CD8-positive, alpha-beta memory T cell (primary cell): ENCODE measurements around the gene ATRNL1. TPM values are rescaled to one million over a fixed set of nuclear protein-coding genes. Genes with fewer than 3 reads are reported as not detected.
"Not testable (repeated sequence)": the region's sequence is repeated elsewhere in the genome, so short reads cannot be mapped to it uniquely, and the experiment has no call there.

Source experiments
- CTCF ChIA-PET: fragments of 350-600 bp; sonication (Branson Sonifier 250); formaldehyde crosslinking; loops from one replicate; lab custom pipeline; 2021; ENCODE audit warnings: antibody characterized with exemption; lab: Charles Lee
- POLR2A ChIA-PET: fragments of 350-600 bp; sonication (Branson Sonifier 250); formaldehyde crosslinking; loops from one replicate; lab custom pipeline; 2021; ENCODE audit warnings: antibody characterized with exemption; lab: Charles Lee
- DNase-seq, 5 donors: peaks; one replicate each; pipeline versions ENCODE4 v3.0.0 to v3.0.0-alpha.2; 2020 to 2022; ENCODE audit warnings: mixed read lengths in 1 of 5
- H3K27ac ChIP-seq: one replicate; pipeline ENCODE4 v1.7.0; 2013; ENCODE audit warnings: low read depth, mild to moderate bottlenecking, low read length, moderate library complexity
- H3K27me3 ChIP-seq: 2 replicates; pipeline ENCODE4 v1.7.0; 2013; ENCODE audit warnings: low read length, mild to moderate bottlenecking; ENCODE audit not compliant: insufficient read depth, poor library complexity, severe bottlenecking
- H3K36me3 ChIP-seq: 2 replicates; pipeline ENCODE4 v1.7.0; 2013; ENCODE audit warnings: mild to moderate bottlenecking, low read length, moderate library complexity; ENCODE audit not compliant: insufficient read depth
- H3K4me1 ChIP-seq: 2 replicates; pipeline ENCODE4 v1.7.0; 2013; ENCODE audit warnings: mild to moderate bottlenecking, low read length, moderate library complexity; ENCODE audit not compliant: insufficient read depth
- H3K4me3 ChIP-seq: 2 replicates; pipeline ENCODE4 v1.7.0; 2013; ENCODE audit warnings: mild to moderate bottlenecking, low read length
- H3K9me3 ChIP-seq: 2 replicates; pipeline ENCODE4 v1.7.0; 2013; ENCODE audit warnings: mild to moderate bottlenecking, low read length
- H3K27ac Mint-ChIP-seq, 8 donors: one replicate each; pipeline ENCODE4 v1.8.0; 2020 to 2021; ENCODE audit warnings: mixed read lengths in 8 of 8, mild to moderate bottlenecking in 6 of 8, inconsistent platforms in 3 of 8, moderate library complexity in 3 of 8
- H3K27me3 Mint-ChIP-seq, 2 donors: one replicate each; pipeline ENCODE4 v1.8.0; 2020 to 2021; ENCODE audit warnings: mixed read lengths in 2 of 2, mild to moderate bottlenecking in 1 of 2, moderate library complexity in 1 of 2
- H3K36me3 Mint-ChIP-seq, 3 donors: one replicate each; pipeline ENCODE4 v1.8.0; 2020 to 2021; ENCODE audit warnings: mixed read lengths in 3 of 3, inconsistent platforms in 1 of 3, mild to moderate bottlenecking in 1 of 3
- H3K4me1 Mint-ChIP-seq, 3 donors: one replicate each; pipeline ENCODE4 v1.8.0; 2020 to 2021; ENCODE audit warnings: mixed read lengths in 3 of 3, inconsistent platforms in 1 of 3, mild to moderate bottlenecking in 1 of 3
- H3K4me3 Mint-ChIP-seq, 7 donors: one replicate each; pipeline ENCODE4 v1.8.0; 2020 to 2021; ENCODE audit warnings: mixed read lengths in 7 of 7, mild to moderate bottlenecking in 6 of 7, moderate library complexity in 4 of 7, inconsistent platforms in 2 of 7
- H3K9me3 Mint-ChIP-seq, 5 donors: one replicate each; pipeline ENCODE4 v1.8.0; 2020 to 2022; ENCODE audit warnings: mixed read lengths in 5 of 5, mild to moderate bottlenecking in 3 of 5, moderate library complexity in 2 of 5, inconsistent platforms in 1 of 5
- polyA plus RNA-seq: library from polyadenylated mRNA; unstranded; fragments of 300-500 nt; fragmentation: Illumina TruSeq; gene quantifications from one replicate; pipeline ENCODE4 v1.2.3, GENCODE V29; 2021
- total RNA-seq, 2 experiments: library from RNA; stranded (reverse); gene quantifications; one replicate each; pipeline ENCODE4 v1.2.3, GENCODE V29; 2021

ATRNL1 gene
- total and polyA plus RNA-seq, 3 experiments from 2014 or later, result not detected

GRCh38 chr10:115253765-115254164 is 160.6 kb downstream of the ATRNL1 start:
- H3K27me3 Mint-ChIP-seq, CTCF ChIA-PET: not testable (repeated sequence)

GRCh38 chr10:115272482-115272881 is 179.3 kb downstream of the ATRNL1 start:
- H3K27ac ChIP-seq, result no peak overlapping the region
- no peak overlapping the region for H3K4me3 Mint-ChIP-seq
- CTCF ChIA-PET, result no interaction called here
- no peaks in the 10 kb centered on the region for H3K27me3 Mint-ChIP-seq
- no peak overlapping the region for H3K27ac Mint-ChIP-seq
- no peaks in the 10 kb centered on the region for H3K9me3 ChIP-seq
- no peaks in the 10 kb centered on the region for H3K4me1 Mint-ChIP-seq
- no peak overlapping the region for H3K4me3 ChIP-seq
- H3K36me3 ChIP-seq, result no peaks in the 10 kb centered on the region
- H3K4me1 ChIP-seq, result no peaks in the 10 kb centered on the region
- no peak for DNase-seq
- H3K9me3 Mint-ChIP-seq, result peaks cover 0 to 5% (median 0%) of the 10 kb centered on the region in 5 donors
- no peaks in the 10 kb centered on the region for H3K27me3 ChIP-seq
- POLR2A ChIA-PET, result no interaction called here
- H3K36me3 Mint-ChIP-seq, result no peaks in the 10 kb centered on the region

More at GRCh38 chr10:115253765-115254164, 160.6 kb downstream of the ATRNL1 start:
- H3K4me1 ChIP-seq, H3K27ac ChIP-seq, H3K27me3 ChIP-seq, POLR2A ChIA-PET, H3K36me3 ChIP-seq, H3K4me3 Mint-ChIP-seq, H3K4me3 ChIP-seq, DNase-seq, H3K27ac Mint-ChIP-seq, H3K36me3 Mint-ChIP-seq, H3K9me3 ChIP-seq, H3K4me1 Mint-ChIP-seq: not testable (repeated sequence)
- peaks cover 1 to 17% (median 9%) of the 10 kb centered on the region in 5 donors for H3K9me3 Mint-ChIP-seq

- ChIA-PET POLR2A (no interaction called here), CTCF (no interaction called here)
- H3K27ac ChIP-seq, result no peak overlapping the region
- H3K27me3 ChIP-seq, result no peaks in the 10 kb centered on the region
- Mint-ChIP-seq H3K4me3 (no peak overlapping the region), H3K27ac (no peak overlapping the region), H3K9me3 (peaks cover 0 to 7% (median 0%) of the 10 kb centered on the region in 5 donors), H3K4me1 (no peaks in the 10 kb centered on the region), H3K27me3 (no peaks in the 10 kb centered on the region), H3K36me3 (no peaks in the 10 kb centered on the region)
- no peak overlapping the region for H3K4me3 ChIP-seq
- no peaks in the 10 kb centered on the region for H3K36me3 ChIP-seq
- H3K4me1 ChIP-seq, result no peaks in the 10 kb centered on the region
- no peaks in the 10 kb centered on the region for H3K9me3 ChIP-seq
- DNase-seq, result no peak
Measured at GRCh38 chr10:115278294-115278693, 185.1 kb downstream of the ATRNL1 start.

- Mint-ChIP-seq H3K27me3 (no peaks in the 10 kb centered on the region), H3K27ac (no peak overlapping the region), H3K4me1 (no peaks in the 10 kb centered on the region), H3K36me3 (no peaks in the 10 kb centered on the region), H3K9me3 (peaks cover 10 to 22% (median 13%) of the 10 kb centered on the region in 5 donors), H3K4me3 (no peak overlapping the region)
- H3K27me3 ChIP-seq, result no peaks in the 10 kb centered on the region
- DNase-seq, result no peak
- H3K4me3 ChIP-seq, result no peak overlapping the region
- H3K36me3 ChIP-seq, result no peaks in the 10 kb centered on the region
- no peaks in the 10 kb centered on the region for H3K9me3 ChIP-seq
- no peak overlapping the region for H3K27ac ChIP-seq
- POLR2A ChIA-PET, result no interaction called here
- CTCF ChIA-PET, result no interaction called here
- H3K4me1 ChIP-seq, result no peaks in the 10 kb centered on the region
Measured at GRCh38 chr10:115295213-115295805, 202.1 kb downstream of the ATRNL1 start.

GRCh38 chr10:115300080-115300479 is 206.9 kb downstream of the ATRNL1 start:
- Mint-ChIP-seq H3K36me3 (no peaks in the 10 kb centered on the region), H3K27ac (no peak overlapping the region), H3K9me3 (peaks cover 0 to 6% (median 2%) of the 10 kb centered on the region in 5 donors), H3K4me3 (no peak overlapping the region), H3K4me1 (no peaks in the 10 kb centered on the region), H3K27me3 (no peaks in the 10 kb centered on the region)
- no peaks in the 10 kb centered on the region for H3K27me3 ChIP-seq
- no peaks in the 10 kb centered on the region for H3K9me3 ChIP-seq
- H3K36me3 ChIP-seq, result no peaks in the 10 kb centered on the region
- POLR2A ChIA-PET, result no interaction called here
- CTCF ChIA-PET, result no interaction called here
- H3K4me3 ChIP-seq, result no peak overlapping the region
- no peak overlapping the region for H3K27ac ChIP-seq
- no peaks in the 10 kb centered on the region for H3K4me1 ChIP-seq
- DNase-seq, result no peak

- H3K4me3 ChIP-seq, H3K4me1 Mint-ChIP-seq, H3K27me3 ChIP-seq, H3K27ac Mint-ChIP-seq, H3K36me3 Mint-ChIP-seq, CTCF ChIA-PET, H3K27me3 Mint-ChIP-seq, H3K4me1 ChIP-seq, H3K27ac ChIP-seq, DNase-seq, H3K9me3 ChIP-seq, H3K36me3 ChIP-seq, H3K4me3 Mint-ChIP-seq, POLR2A ChIA-PET: not testable (repeated sequence)
- H3K9me3 Mint-ChIP-seq, result peaks cover 3 to 28% (median 7%) of the 10 kb centered on the region in 5 donors
Measured at GRCh38 chr10:115319669-115320068, 226.5 kb downstream of the ATRNL1 start.

GRCh38 chr10:115321360-115321759 is 228.2 kb downstream of the ATRNL1 start:
- no peak overlapping the region for H3K27ac Mint-ChIP-seq
- no peak overlapping the region for H3K27ac ChIP-seq
- H3K4me3 Mint-ChIP-seq, result no peak overlapping the region
- H3K9me3 ChIP-seq, result no peaks in the 10 kb centered on the region
- DNase-seq, result no peak
- no peaks in the 10 kb centered on the region for H3K4me1 Mint-ChIP-seq
- no peaks in the 10 kb centered on the region for H3K27me3 Mint-ChIP-seq
- ChIA-PET CTCF (no interaction called here), POLR2A (no interaction called here)
- H3K36me3 Mint-ChIP-seq, result no peaks in the 10 kb centered on the region
- H3K27me3 ChIP-seq, result no peaks in the 10 kb centered on the region
- peaks cover 4 to 34% (median 7%) of the 10 kb centered on the region in 5 donors for H3K9me3 Mint-ChIP-seq
- H3K36me3 ChIP-seq, result no peaks in the 10 kb centered on the region
- H3K4me1 ChIP-seq, result no peaks in the 10 kb centered on the region
- no peak overlapping the region for H3K4me3 ChIP-seq

- ChIA-PET POLR2A (no interaction called here), CTCF (no interaction called here)
- Histone ChIP-seq H3K27me3 (no peaks in the 10 kb centered on the region), H3K27ac (no peak overlapping the region), H3K4me1 (no peaks in the 10 kb centered on the region), H3K4me3 (no peak overlapping the region), H3K36me3 (no peaks in the 10 kb centered on the region), H3K9me3 (no peaks in the 10 kb centered on the region)
- Mint-ChIP-seq H3K27me3 (no peaks in the 10 kb centered on the region), H3K4me1 (no peaks in the 10 kb centered on the region), H3K9me3 (peaks cover 0 to 24% (median 0%) of the 10 kb centered on the region in 5 donors), H3K36me3 (no peaks in the 10 kb centered on the region), H3K27ac (no peak overlapping the region), H3K4me3 (no peak overlapping the region)
- DNase-seq, result no peak
Measured at GRCh38 chr10:115328331-115328730, 235.2 kb downstream of the ATRNL1 start.
